Fibroblast of lung (primary cell): ENCODE data around the gene OSMR. TPM values are rescaled to one million over a fixed set of nuclear protein-coding genes. Genes with fewer than 3 reads are reported as not detected.
A peak's percentile ranks its signal among the peaks of the same experiment; 100 is the strongest.

Source experiments
- DNase-seq, 2 donors: peaks; one replicate each; pipeline versions ENCODE4 v3.0.0 to v3.0.0-alpha.2; 2010; ENCODE audit warnings: low read depth in 2 of 2
- H2AFZ ChIP-seq: 2 replicates; pipeline ENCODE4 v1.5.1; 2012; ENCODE audit warnings: low read length, control low read depth, inconsistent platforms
- H3K27ac ChIP-seq: 2 replicates; pipeline ENCODE4 v1.5.1; 2011; ENCODE audit warnings: low read length, control low read depth; ENCODE audit not compliant: insufficient read depth
- H3K27me3 ChIP-seq: 2 replicates; pipeline ENCODE4 v1.5.1; 2011; ENCODE audit warnings: mild to moderate bottlenecking, low read length; ENCODE audit not compliant: control insufficient read depth, insufficient read depth
- H3K36me3 ChIP-seq: 2 replicates; pipeline ENCODE4 v1.5.1; 2011; ENCODE audit warnings: low read length; ENCODE audit not compliant: control insufficient read depth, insufficient read depth
- H3K4me1 ChIP-seq: 2 replicates; pipeline ENCODE4 v1.5.1; 2011; ENCODE audit warnings: low read length; ENCODE audit not compliant: control insufficient read depth, insufficient read depth; ENCODE audit errors: extremely low read depth
- H3K4me2 ChIP-seq: 2 replicates; pipeline ENCODE4 v1.5.1; 2011; ENCODE audit warnings: low read length, control low read depth; ENCODE audit not compliant: insufficient read depth; ENCODE audit errors: extremely low read depth
- H3K4me3 ChIP-seq, 4 experiments: fragments of 200-600 bp in 1 of 4; sonication (generic) in 1 of 4; replicated peaks in 1 of 4; 2 replicates each; pipeline ENCODE4 v1.5.1; 2011 to 2016; ENCODE audit warnings: low read length in 4 of 4, low read depth in 3 of 4, mild to moderate bottlenecking in 3 of 4, control low read depth in 2 of 4, inconsistent platforms in 1 of 4, mixed read lengths in 1 of 4; ENCODE audit not compliant: insufficient read depth in 1 of 4; ENCODE audit errors: control extremely low read depth in 1 of 4
- H3K79me2 ChIP-seq: 2 replicates; pipeline ENCODE4 v1.5.1; 2012; ENCODE audit warnings: mild to moderate bottlenecking, low read length, inconsistent platforms; ENCODE audit not compliant: control insufficient read depth, insufficient read depth
- H3K9ac ChIP-seq: 2 replicates; pipeline ENCODE4 v1.5.1; 2011; ENCODE audit warnings: mild to moderate bottlenecking, low read length, control low read depth; ENCODE audit not compliant: insufficient read depth
- H3K9me3 ChIP-seq: 2 replicates; pipeline ENCODE4 v1.5.1; 2012; ENCODE audit warnings: low read depth, low read length; ENCODE audit not compliant: control insufficient read depth, insufficient read depth
- H4K20me1 ChIP-seq: 2 replicates; pipeline ENCODE4 v1.5.1; 2011; ENCODE audit warnings: low read length; ENCODE audit not compliant: control insufficient read depth, insufficient read depth; ENCODE audit errors: extremely low read depth
- CTCF ChIP-seq, 2 donors: IDR thresholded peaks in 1 of 2; conservative IDR thresholded peaks in 1 of 2; 1 replicate in 1 of 2; 2 replicates in 1 of 2; pipeline ENCODE4 v1.5.1; 2011 to 2012; ENCODE audit warnings: low read length in 2 of 2, control low read depth in 1 of 2, inconsistent platforms in 1 of 2, low read depth in 1 of 2, mild to moderate bottlenecking in 1 of 2
- EZH2 ChIP-seq: IDR thresholded peaks from 2 replicates; pipeline ENCODE4 v1.5.1; 2012; ENCODE audit warnings: low read length, control low read depth, mild to moderate bottlenecking; ENCODE audit errors: missing control alignments
- polyA plus RNA-seq, 2 donors: library from polyadenylated mRNA; depleted of rRNA in 1 of 2; stranded (reverse) in 1 of 2; unstranded in 1 of 2; fragments of >200 nt; gene quantifications; 2 replicates each; pipeline ENCODE4 v1.2.1, GENCODE V29; 2011 to 2012; ENCODE audit warnings: missing spikeins in 1 of 2
- total RNA-seq: library from RNA; depleted of rRNA; stranded (reverse); fragments of >200 nt; gene quantifications from 2 replicates; pipeline ENCODE4 v1.2.1, GENCODE V29; 2014

The OSMR gene
- total and polyA plus RNA-seq, 2 donors (not counting 1 experiment from before 2014, with no cell fraction given) = 102 to 189 TPM

DNA sequence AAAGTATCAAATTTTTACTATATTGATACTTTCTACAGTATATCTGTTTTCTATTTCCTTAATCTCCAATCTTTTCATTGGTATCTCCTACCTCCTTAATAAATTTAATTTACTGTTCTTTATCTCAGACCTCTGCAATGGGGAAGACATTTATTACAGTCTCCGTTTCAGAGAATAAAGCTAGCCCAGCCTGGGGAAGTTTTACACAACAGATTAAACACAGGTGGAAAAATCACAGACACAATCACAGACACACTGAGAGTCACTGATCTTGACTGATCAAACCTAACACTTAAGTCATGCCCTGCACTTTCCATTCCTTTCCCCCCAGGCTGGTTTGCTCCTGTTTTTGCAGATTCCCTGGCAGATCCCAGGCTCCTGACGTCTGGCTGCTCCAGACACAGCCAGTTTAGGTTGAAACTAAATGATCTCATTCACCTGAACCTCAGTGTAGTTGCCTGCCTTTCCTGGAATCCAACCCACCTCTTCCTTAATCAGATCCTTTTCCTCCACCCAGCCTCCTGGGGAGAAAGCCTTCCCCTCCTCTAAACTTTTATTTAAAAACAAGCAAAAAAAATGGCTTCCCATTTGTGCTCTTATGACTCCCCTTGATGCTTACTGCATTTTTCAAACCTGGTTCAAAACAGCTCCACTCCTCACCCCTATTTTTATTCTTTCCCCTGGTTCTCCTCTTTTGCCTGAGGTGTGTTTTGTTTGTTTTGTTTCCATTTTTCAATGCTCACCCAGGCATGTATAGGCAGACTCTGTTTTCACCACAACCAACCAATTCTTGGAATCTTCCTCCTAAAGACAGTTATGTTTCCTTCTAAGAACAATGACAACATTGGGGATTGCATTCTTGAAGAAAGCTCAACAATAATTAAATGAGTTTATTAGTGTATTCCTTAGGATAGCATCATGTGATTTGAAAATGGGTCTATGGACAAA is 29.5 kb upstream of the OSMR start:
- Histone ChIP-seq H3K9ac (no peak overlapping the region), H3K27ac (no peak overlapping the region), H2AFZ (no peak overlapping the region), H3K9me3 (no peaks in the 10 kb centered on the region), H3K79me2 (no peaks in the 10 kb centered on the region), H3K4me1 (no peaks in the 10 kb centered on the region), H3K4me2 (no peak overlapping the region), H3K36me3 (no peaks in the 10 kb centered on the region), H3K4me3 (no peak overlapping the region), H4K20me1 (no peaks in the 10 kb centered on the region), H3K27me3 (no peaks in the 10 kb centered on the region)
- peak in 1 of 2 donors; percentile 24 for DNase-seq
- TF ChIP-seq CTCF (conservative IDR thresholded peaks at IDR 0.05 in 1 of 2, IDR thresholded peaks at IDR 0.05 in 1 of 2; ENCODE audit: low read depth in 1 of 2, low read length in 2 of 2) = no peak

DNA sequence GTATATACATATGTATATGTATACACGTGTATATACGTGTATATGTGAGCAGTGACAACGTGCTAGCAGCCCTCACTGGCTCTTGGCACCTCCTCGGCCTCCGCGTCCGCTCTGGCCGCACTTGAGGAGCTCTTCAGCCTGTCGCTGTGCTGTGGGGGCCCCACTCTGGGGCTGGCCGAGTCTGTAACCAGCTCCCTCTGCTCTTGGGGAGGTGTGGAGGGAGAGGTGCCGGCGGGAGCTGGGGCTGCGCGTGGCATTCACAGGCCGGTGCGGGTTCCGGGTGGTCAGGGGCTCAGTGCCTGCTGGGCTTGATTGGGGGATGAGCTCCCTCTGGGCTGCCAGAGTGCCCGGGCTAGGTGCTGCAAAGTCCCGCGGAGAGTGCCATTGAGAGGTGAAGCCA is 24.1 kb upstream of the OSMR start:
- no peak overlapping the region for H3K4me2 ChIP-seq
- H4K20me1 ChIP-seq = no peaks in the 10 kb centered on the region
- TF ChIP-seq EZH2 = no peak
- no peak for TF ChIP-seq CTCF (conservative IDR thresholded peaks at IDR 0.05 in 1 of 2, IDR thresholded peaks at IDR 0.05 in 1 of 2; ENCODE audit: low read depth in 1 of 2, low read length in 2 of 2)
- H2AFZ ChIP-seq = no peak overlapping the region
- no peaks in the 10 kb centered on the region for H3K79me2 ChIP-seq
- H3K27me3 ChIP-seq = no peaks in the 10 kb centered on the region
- no peak overlapping the region for H3K4me3 ChIP-seq
- DNase-seq = no peak
- no peaks in the 10 kb centered on the region for H3K4me1 ChIP-seq
- H3K9ac ChIP-seq = no peak overlapping the region
- H3K9me3 ChIP-seq = no peaks in the 10 kb centered on the region
- peaks cover 5% of the 10 kb centered on the region for H3K36me3 ChIP-seq
- H3K27ac ChIP-seq = no peak overlapping the region

DNA sequence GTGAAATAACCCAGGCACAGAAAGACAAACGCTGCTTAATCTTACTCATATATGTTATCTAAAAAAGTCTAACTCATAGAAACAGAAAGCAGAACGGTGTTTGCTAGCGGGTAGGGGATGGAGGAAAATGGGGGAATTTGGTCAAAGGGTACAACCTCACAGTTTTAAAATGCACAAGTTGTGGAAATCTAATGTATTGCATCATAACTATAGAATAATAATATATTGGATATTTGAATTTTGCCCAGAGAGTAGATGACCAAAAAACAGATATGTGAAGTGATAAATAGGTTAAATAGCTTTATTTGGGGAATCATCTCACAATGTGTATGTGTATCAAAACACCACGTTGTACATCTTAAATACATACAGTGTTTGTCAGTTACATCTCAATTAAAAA is 22.3 kb upstream of the OSMR start:
- Histone ChIP-seq H3K36me3 (peaks cover 5% of the 10 kb centered on the region), H3K27me3 (no peaks in the 10 kb centered on the region), H3K9ac (no peak overlapping the region), H3K4me1 (no peaks in the 10 kb centered on the region), H4K20me1 (no peaks in the 10 kb centered on the region), H3K9me3 (no peaks in the 10 kb centered on the region), H3K27ac (no peak overlapping the region), H3K79me2 (no peaks in the 10 kb centered on the region), H2AFZ (no peak overlapping the region), H3K4me3 (no peak overlapping the region), H3K4me2 (no peak overlapping the region)
- TF ChIP-seq EZH2 (no peak), CTCF (conservative IDR thresholded peaks at IDR 0.05 in 1 of 2, IDR thresholded peaks at IDR 0.05 in 1 of 2; ENCODE audit: low read depth in 1 of 2, low read length in 2 of 2) (no peak)
- DNase-seq = no peak
